ENCODE measurements around the gene PWP1.
"Not testable (repeated sequence)": the region's sequence is repeated elsewhere in the genome, so short reads cannot be mapped to it uniquely, and the experiment has no call there.

Gene PWP1

GRCh38 chr12:107667464-107667863 is 18.1 kb upstream of the PWP1 start:
- DNase-seq = no peak

GRCh38 chr12:107668320-107669098 is 17.1 kb upstream of the PWP1 start:
- DNase-seq = no peak

- no peak for DNase-seq
Measured at GRCh38 chr12:107669946-107670345, 15.7 kb upstream of the PWP1 start.

GRCh38 chr12:107670999-107671643 is 14.5 kb upstream of the PWP1 start:
- DNase-seq = peak in 2 of 51 donors; percentile 4 to 12

- DNase-seq = no peak
Measured at GRCh38 chr12:107677671-107678070, 7.9 kb upstream of the PWP1 start.

GRCh38 chr12:107679336-107679735 is 6.3 kb upstream of the PWP1 start:
- DNase-seq = no peak

- no peak for DNase-seq
Measured at GRCh38 chr12:107681455-107681835, 4.2 kb upstream of the PWP1 start.

- DNase-seq = no peak
Measured at GRCh38 chr12:107681836-107682820, 3.5 kb upstream of the PWP1 start.

GRCh38 chr12:107684029-107684795 is 1.4 kb upstream of the PWP1 start:
- no peak for DNase-seq

- DNase-seq = no peak
Measured at GRCh38 chr12:107684990-107685359, 624 bp upstream of the PWP1 start.

- DNase-seq = not testable (repeated sequence)
Measured at GRCh38 chr12:107695772-107696171, 10.2 kb downstream of the PWP1 start.

GRCh38 chr12:107702106-107702505 is 16.5 kb downstream of the PWP1 start:
- DNase-seq = no peak

GRCh38 chr12:107704041-107704440 is 18.4 kb downstream of the PWP1 start:
- DNase-seq = no peak

- DNase-seq = not testable (repeated sequence)
Measured at GRCh38 chr12:107705522-107705921, 19.9 kb downstream of the PWP1 start.

GRCh38 chr12:107715780-107716179 is 30.2 kb downstream of the PWP1 start:
- no peak for DNase-seq

GRCh38 chr12:107718606-107719005 is 33.0 kb downstream of the PWP1 start:
- no peak for DNase-seq

GRCh38 chr12:107727327-107727726 is 41.7 kb downstream of the PWP1 start:
- not testable (repeated sequence) for DNase-seq

GRCh38 chr12:107727742-107728141 is 42.1 kb downstream of the PWP1 start:
- DNase-seq = not testable (repeated sequence)

- no peak for DNase-seq
Measured at GRCh38 chr12:107730618-107731341, 45.2 kb downstream of the PWP1 start.

- no peak for DNase-seq
Measured at GRCh38 chr12:107731366-107731765, 45.8 kb downstream of the PWP1 start.

Measured in hypothalamus (tissue), 51 donors.